Hepatic stellate cell (primary cell): ENCODE data around the gene PELI3.
A peak's percentile ranks its signal among the peaks of the same experiment; 100 is the strongest.
"Not testable (repeated sequence)": the region's sequence is repeated elsewhere in the genome, so short reads cannot be mapped to it uniquely, and the experiment has no call there.

ENCODE experiments used
- DNase-seq: peaks from one replicate; pipeline ENCODE4 v3.0.0; 2011; ENCODE audit warnings: low spot score

Gene PELI3

GRCh38 chr11:66448523-66448922 is 18.2 kb upstream of the PELI3 start:
- no peak for DNase-seq

GRCh38 chr11:66450560-66450959 is 16.1 kb upstream of the PELI3 start:
- DNase-seq: no peak

- no peak for DNase-seq
These were observed 15.0 kb upstream of the PELI3 start for GRCh38 chr11:66451663-66452062.

- no peak for DNase-seq
These were observed 12.5 kb upstream of the PELI3 start for GRCh38 chr11:66454247-66454646.

DNA sequence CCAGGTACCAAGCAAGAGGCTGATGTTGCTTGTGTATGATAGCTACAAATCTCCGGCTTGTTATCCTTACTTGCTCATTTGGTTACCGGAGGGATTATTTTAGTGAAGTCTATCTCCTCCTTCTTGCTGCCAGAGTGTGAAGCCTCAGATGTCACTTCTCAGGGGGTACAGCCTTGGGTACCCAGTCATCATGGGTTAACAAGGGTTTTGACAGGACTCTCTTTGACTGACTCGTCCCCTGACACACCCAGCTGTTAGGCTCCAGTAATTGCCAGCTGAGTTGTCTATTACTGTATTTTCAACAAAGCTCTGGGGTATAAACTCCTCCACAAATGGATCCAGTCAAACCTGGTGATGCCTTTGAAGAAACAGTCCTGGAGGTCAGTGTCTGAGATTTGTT is 11.9 kb upstream of the PELI3 start:
- no peak for DNase-seq

DNA sequence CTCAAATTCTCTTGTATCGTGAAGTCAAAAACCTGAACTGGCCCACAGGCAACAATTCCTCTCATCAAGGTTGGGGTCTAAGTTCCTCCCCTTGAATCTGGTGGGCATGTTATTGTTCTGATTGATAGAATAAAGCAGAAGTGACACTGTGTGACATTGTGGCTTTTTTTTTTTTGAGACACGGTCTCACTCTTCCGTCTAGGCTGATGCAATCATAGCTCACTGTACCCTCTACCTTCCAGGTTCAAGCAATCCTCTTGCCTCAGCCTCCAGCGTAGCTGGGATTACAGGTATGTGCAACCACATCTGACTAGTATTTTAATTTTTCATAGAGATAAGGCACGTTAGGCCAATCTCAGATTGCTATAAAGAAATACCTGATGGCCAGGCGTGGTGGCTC is 8.9 kb upstream of the PELI3 start:
- no peak for DNase-seq

GRCh38 chr11:66459138-66459778 is 7.4 kb upstream of the PELI3 start:
- no peak for DNase-seq

DNA sequence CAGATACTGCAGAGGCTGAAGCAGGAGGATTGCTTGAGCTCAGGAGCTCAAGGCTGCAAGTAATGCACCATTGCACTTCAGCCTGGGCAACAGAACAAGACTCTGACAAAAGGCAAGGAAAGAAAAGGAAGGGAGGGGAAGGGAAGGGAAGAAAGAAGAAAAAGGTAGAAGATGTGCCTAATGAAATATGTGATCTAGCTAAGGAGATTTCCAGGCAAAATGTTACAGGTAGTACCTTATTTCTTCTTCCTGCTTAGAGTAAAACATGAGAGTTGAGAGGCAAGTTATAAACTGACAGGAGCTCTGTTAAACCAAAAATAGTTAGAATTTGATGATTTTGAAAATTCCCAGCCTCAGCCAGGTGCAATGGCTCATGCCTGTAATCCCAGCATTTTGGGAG is 4.7 kb upstream of the PELI3 start:
- no peak for DNase-seq

- DNase-seq: no peak
These were observed 3.8 kb upstream of the PELI3 start for GRCh38 chr11:66462911-66463310.

- DNase-seq: not testable (repeated sequence)
These were observed 2.6 kb upstream of the PELI3 start for GRCh38 chr11:66464116-66464515.

- DNase-seq: no peak
These were observed 1.8 kb upstream of the PELI3 start for GRCh38 chr11:66464916-66465315.

DNA sequence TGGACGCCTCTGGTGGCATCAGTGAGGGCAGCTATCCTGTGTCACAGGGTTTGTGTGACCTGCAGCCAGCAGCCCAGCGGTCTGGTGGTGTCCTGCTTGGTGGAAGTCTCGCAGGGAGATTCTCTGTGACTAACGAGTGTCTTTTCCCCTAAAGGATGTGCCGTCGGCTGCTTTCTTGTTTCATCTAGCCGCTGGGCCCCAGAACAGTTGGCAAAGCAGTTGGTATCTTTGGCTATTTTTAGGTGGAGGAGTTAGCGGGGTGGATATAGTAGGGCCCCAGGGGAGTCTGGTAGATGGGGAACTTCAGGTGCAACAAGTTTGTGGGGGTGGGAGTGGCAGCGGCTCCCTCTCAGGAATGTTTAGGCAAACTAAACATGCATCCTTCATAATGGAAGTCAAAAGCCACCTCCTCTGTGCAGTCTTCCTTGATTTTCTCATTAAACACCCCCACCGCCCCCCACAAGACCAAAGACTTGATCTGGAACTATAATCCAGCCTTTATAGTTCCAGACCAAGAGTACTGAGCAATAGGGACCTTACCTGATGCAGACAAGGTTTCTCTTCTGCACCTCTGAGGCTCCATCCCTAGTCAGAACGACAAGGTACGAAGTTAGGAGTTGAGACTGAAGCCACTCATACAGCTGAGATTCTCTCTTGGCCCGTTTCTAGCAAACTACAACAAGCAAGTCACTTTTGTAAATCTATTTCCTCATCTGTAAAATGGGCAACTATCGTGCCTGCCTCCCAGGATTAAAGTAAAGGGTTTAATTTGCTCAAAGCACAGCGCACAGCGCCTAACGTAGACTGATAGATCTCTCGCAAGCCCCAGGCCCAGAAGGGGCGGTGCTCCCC is 1.1 kb upstream of the PELI3 start:
- DNase-seq: no peak

GRCh38 chr11:66467034-66467659 is 442 bp downstream of the PELI3 start:
- DNase-seq: peak; percentile 72

- no peak for DNase-seq
These were observed 1.1 kb downstream of the PELI3 start for GRCh38 chr11:66467756-66468155.

DNA sequence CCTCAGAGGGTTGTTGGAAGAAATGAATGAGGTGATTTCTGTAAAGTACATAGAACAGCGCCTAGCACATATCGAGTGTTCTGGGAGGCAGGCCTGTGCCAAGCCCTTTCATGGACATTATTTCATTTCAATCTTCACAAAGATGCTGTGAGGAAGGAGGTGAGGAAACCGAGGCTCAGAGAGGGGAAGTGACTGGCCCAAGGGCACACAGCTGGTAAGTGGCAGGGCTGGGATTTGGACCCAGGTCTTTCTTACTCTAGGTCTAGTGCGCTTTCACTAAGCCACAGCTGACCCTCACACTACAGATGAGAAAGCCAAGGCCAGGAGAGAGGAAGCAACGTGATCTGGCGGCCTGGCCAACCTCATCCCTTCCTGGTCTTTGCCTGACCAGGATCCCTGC is 2.0 kb downstream of the PELI3 start:
- no peak for DNase-seq

GRCh38 chr11:66469441-66469840 is 2.7 kb downstream of the PELI3 start:
- no peak for DNase-seq

- DNase-seq: no peak
These were observed 3.3 kb downstream of the PELI3 start for GRCh38 chr11:66470015-66470414.

GRCh38 chr11:66471142-66471541 is 4.4 kb downstream of the PELI3 start:
- no peak for DNase-seq

DNA sequence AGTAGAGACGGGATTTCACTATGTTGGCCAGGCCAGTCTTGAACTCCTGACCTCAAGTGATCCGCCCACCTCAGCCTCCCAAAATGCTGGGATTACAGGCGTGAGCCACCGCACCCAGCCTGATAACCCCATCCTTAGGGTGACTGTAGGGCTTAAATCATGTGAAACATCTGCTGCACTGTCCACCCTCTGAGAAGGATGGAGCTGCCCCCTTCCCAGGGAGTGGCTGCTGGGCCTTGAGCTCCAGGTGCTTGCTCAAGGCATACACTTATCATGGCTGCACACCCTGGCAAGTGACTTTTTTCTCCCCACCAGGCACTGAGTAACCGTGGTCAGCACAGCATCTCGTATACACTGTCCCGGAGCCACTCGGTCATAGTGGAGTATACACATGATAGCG is 5.3 kb downstream of the PELI3 start:
- no peak for DNase-seq

- no peak for DNase-seq
These were observed 6.5 kb downstream of the PELI3 start for GRCh38 chr11:66473167-66473566.

GRCh38 chr11:66473608-66474515 is 7.2 kb downstream of the PELI3 start:
- no peak for DNase-seq
